ENCODE data around the gene MFGE8. TPM values are rescaled to one million over a fixed set of nuclear protein-coding genes. Genes with fewer than 3 reads are reported as not detected.

The MFGE8 gene
- polyA plus RNA-seq, 1 of the 3 experiments (the other 2 are of a cell fraction), result 247 TPM

DNA sequence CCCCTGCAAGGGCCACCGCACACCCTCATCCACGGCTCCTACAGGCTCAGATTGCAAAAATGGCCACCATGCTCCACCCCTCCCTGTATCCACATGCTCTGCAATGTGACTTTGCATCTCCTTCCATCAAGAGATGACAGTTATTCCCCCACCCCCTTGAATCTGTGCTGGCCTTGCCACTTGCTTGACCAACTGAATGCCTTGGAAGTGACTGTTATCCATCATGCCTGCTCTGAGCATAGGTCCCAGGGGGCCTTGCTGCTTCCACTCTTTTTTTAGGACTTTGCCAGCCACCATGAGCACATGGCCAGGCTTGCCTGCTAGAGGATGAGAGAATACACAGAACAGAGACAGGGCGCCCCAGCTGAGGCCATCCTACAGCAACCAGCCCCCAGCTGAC lies 31.4 kb downstream of the MFGE8 start:
- ChIA-PET CTCF (interaction anchor here (0.7 to 1.8 kb wide), 3 partner anchors 11 to 224 kb away, joined by 3 to 7 read pairs (median 3); no protein-coding TSS in a partner anchor), POLR2A (no interaction called here)
- no peak overlapping the region for H3K9ac ChIP-seq

More for the DNA sequence above, 31.4 kb downstream of the MFGE8 start:
- WGBS (ENCODE audit: low lambda C conversion rate), result 96% methylated on average over 3 of the region's 3 CpGs
- Histone ChIP-seq H2AFZ (ENCODE audit: low read depth) (no peak overlapping the region), H3K4me3 (ENCODE audit: low read depth in 2 of 2, low read length in 1 of 2) (no peak overlapping the region), H4K20me1 (ENCODE audit: insufficient read depth) (no peaks in the 10 kb centered on the region), H3F3A (replicated peaks; ENCODE audit: insufficient read depth) (no peaks in the 10 kb centered on the region), H3K27me3 (ENCODE audit: insufficient read depth) (no peaks in the 10 kb centered on the region), H3K4me2 (no peak overlapping the region), H3K79me2 (ENCODE audit: insufficient read depth) (no peaks in the 10 kb centered on the region), H3K27ac (ENCODE audit: low read depth in 2 of 2, low read length in 1 of 2) (no peak overlapping the region), H3K36me3 (replicated peaks in 1 of 2; ENCODE audit: control insufficient read depth in 1 of 2, insufficient read depth in 2 of 2, low read length in 1 of 2) (no peaks in the 10 kb centered on the region), H3K9me2 (no peaks in the 10 kb centered on the region), H3K9me3 (no peaks in the 10 kb centered on the region), H3K4me1 (ENCODE audit: control insufficient read depth in 1 of 2, insufficient read depth in 2 of 2, low read depth in 1 of 2, low read length in 1 of 2) (no peaks in the 10 kb centered on the region)
- no peak for DNase-seq
- TF ChIP-seq NRF1 (IDR thresholded peaks at IDR 0.05; ENCODE audit: low read depth, low read length), result no peak
- TF ChIP-seq, protein P1, sequence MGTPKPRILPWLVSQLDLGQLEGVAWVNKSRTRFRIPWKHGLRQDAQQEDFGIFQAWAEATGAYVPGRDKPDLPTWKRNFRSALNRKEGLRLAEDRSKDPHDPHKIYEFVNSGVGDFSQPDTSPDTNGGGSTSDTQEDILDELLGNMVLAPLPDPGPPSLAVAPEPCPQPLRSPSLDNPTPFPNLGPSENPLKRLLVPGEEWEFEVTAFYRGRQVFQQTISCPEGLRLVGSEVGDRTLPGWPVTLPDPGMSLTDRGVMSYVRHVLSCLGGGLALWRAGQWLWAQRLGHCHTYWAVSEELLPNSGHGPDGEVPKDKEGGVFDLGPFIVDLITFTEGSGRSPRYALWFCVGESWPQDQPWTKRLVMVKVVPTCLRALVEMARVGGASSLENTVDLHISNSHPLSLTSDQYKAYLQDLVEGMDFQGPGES (IDR thresholded peaks at IDR 0.05; ENCODE audit: low read depth, low read length), result no peak
- no peak for TF ChIP-seq SMC3 (IDR thresholded peaks at IDR 0.05; ENCODE audit: low read depth, low read length)
- no peak for TF ChIP-seq TAF1 (IDR thresholded peaks at IDR 0.05; ENCODE audit: borderline replicate concordance, low read depth, low read length)
- TF ChIP-seq, protein P2, sequence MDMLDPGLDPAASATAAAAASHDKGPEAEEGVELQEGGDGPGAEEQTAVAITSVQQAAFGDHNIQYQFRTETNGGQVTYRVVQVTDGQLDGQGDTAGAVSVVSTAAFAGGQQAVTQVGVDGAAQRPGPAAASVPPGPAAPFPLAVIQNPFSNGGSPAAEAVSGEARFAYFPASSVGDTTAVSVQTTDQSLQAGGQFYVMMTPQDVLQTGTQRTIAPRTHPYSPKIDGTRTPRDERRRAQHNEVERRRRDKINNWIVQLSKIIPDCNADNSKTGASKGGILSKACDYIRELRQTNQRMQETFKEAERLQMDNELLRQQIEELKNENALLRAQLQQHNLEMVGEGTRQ (IDR thresholded peaks at IDR 0.05; ENCODE audit: borderline replicate concordance, low read depth, low read length), result no peak
- TF ChIP-seq, protein P3, sequence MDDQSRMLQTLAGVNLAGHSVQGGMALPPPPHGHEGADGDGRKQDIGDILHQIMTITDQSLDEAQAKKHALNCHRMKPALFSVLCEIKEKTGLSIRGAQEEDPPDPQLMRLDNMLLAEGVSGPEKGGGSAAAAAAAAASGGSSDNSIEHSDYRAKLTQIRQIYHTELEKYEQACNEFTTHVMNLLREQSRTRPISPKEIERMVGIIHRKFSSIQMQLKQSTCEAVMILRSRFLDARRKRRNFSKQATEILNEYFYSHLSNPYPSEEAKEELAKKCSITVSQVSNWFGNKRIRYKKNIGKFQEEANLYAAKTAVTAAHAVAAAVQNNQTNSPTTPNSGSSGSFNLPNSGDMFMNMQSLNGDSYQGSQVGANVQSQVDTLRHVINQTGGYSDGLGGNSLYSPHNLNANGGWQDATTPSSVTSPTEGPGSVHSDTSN (IDR thresholded peaks at IDR 0.05), result no peak
- no peak for TF ChIP-seq CHD2 (IDR thresholded peaks at IDR 0.05; ENCODE audit: low read length, partially characterized antibody)
- TF ChIP-seq, protein P4, sequence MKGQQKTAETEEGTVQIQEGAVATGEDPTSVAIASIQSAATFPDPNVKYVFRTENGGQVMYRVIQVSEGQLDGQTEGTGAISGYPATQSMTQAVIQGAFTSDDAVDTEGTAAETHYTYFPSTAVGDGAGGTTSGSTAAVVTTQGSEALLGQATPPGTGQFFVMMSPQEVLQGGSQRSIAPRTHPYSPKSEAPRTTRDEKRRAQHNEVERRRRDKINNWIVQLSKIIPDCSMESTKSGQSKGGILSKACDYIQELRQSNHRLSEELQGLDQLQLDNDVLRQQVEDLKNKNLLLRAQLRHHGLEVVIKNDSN (IDR thresholded peaks at IDR 0.05; ENCODE audit: borderline replicate concordance, low read depth), result no peak
- TF ChIP-seq, protein P5, sequence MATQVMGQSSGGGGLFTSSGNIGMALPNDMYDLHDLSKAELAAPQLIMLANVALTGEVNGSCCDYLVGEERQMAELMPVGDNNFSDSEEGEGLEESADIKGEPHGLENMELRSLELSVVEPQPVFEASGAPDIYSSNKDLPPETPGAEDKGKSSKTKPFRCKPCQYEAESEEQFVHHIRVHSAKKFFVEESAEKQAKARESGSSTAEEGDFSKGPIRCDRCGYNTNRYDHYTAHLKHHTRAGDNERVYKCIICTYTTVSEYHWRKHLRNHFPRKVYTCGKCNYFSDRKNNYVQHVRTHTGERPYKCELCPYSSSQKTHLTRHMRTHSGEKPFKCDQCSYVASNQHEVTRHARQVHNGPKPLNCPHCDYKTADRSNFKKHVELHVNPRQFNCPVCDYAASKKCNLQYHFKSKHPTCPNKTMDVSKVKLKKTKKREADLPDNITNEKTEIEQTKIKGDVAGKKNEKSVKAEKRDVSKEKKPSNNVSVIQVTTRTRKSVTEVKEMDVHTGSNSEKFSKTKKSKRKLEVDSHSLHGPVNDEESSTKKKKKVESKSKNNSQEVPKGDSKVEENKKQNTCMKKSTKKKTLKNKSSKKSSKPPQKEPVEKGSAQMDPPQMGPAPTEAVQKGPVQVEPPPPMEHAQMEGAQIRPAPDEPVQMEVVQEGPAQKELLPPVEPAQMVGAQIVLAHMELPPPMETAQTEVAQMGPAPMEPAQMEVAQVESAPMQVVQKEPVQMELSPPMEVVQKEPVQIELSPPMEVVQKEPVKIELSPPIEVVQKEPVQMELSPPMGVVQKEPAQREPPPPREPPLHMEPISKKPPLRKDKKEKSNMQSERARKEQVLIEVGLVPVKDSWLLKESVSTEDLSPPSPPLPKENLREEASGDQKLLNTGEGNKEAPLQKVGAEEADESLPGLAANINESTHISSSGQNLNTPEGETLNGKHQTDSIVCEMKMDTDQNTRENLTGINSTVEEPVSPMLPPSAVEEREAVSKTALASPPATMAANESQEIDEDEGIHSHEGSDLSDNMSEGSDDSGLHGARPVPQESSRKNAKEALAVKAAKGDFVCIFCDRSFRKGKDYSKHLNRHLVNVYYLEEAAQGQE (IDR thresholded peaks at IDR 0.05; ENCODE audit: low read depth, low read length), result no peak
- no peak for TF ChIP-seq FOXM1 (IDR thresholded peaks at IDR 0.05; ENCODE audit: low read depth)

Measured in SK-N-SH (cell line).